SU-DHL-6 (cell line): ENCODE results near the gene TNIK.

Source experiments
- H2AFZ ChIP-seq: fragments of 200-600 bp; sonication (generic); 2 replicates; pipeline ENCODE4 v1.6.1; 2014; ENCODE audit warnings: low read depth, mild to moderate bottlenecking, moderate library complexity, mixed read lengths, antibody characterized with exemption, low read length; ENCODE audit not compliant: severe bottlenecking
- H3F3A ChIP-seq: fragments of 200-600 bp; shearing (Covaris generic); 2 replicates; pipeline ENCODE4 v1.6.0; 2016; ENCODE audit warnings: antibody characterized with exemption, mild to moderate bottlenecking; ENCODE audit not compliant: insufficient read depth
- H3K27ac ChIP-seq: fragments of 200-600 bp; sonication (generic); 2 replicates; pipeline ENCODE4 v1.5.1; 2016; ENCODE audit warnings: low read depth, mild to moderate bottlenecking, low read length, moderate library complexity, mixed read lengths
- H3K27me3 ChIP-seq: fragments of 200-600 bp; sonication (generic), shearing (Covaris generic); 2 replicates; pipeline ENCODE4 v1.6.0; 2014; ENCODE audit warnings: mild to moderate bottlenecking, low read length
- H3K36me3 ChIP-seq: fragments of 200-600 bp; sonication (generic); 2 replicates; pipeline ENCODE4 v1.6.1; 2014; ENCODE audit warnings: mild to moderate bottlenecking, low read length, mixed read lengths
- H3K4me2 ChIP-seq: fragments of 300-600, 200-600 bp; shearing (Covaris generic), sonication (generic); 2 replicates; pipeline ENCODE4 v1.6.0; 2014; ENCODE audit warnings: low read length, low read depth, mild to moderate bottlenecking; ENCODE audit not compliant: poor library complexity, severe bottlenecking
- H3K4me3 ChIP-seq: fragments of 200-600 bp; sonication (generic); 2 replicates; pipeline ENCODE4 v1.5.1; 2014; ENCODE audit warnings: antibody characterized with exemption, low read length, mild to moderate bottlenecking, mixed read lengths; ENCODE audit not compliant: insufficient read depth, poor library complexity, severe bottlenecking
- H3K79me2 ChIP-seq: fragments of 200-600 bp; sonication (generic); 2 replicates; pipeline ENCODE4 v1.6.1; 2014; ENCODE audit warnings: mild to moderate bottlenecking, low read length, moderate library complexity; ENCODE audit not compliant: insufficient read depth
- H3K9ac ChIP-seq: fragments of 200-600 bp; sonication (generic); 2 replicates; pipeline ENCODE4 v1.7.0; 2014; ENCODE audit warnings: mild to moderate bottlenecking, low read length
- H3K9me2 ChIP-seq: fragments of 200-600 bp; sonication (generic); replicated peaks from 2 replicates; pipeline ENCODE4 v1.6.1; 2014; ENCODE audit warnings: low read length; ENCODE audit not compliant: insufficient read depth
- H3K9me3 ChIP-seq: fragments of 200-600 bp; sonication (generic); 2 replicates; pipeline ENCODE4 v1.6.1; 2014; ENCODE audit warnings: low read length, mixed read lengths; ENCODE audit not compliant: insufficient read depth
- H4K20me1 ChIP-seq: fragments of 200-600 bp; sonication (generic); 2 replicates; pipeline ENCODE4 v1.6.1; 2014; ENCODE audit warnings: low read depth, mild to moderate bottlenecking, antibody characterized with exemption, low read length, moderate library complexity, mixed read lengths
- EZH2phosphoT487 ChIP-seq: fragments of 200-600 bp; sonication (generic), shearing (Covaris generic); conservative IDR thresholded peaks from 2 replicates; pipeline ENCODE4 v1.6.1; 2018; ENCODE audit warnings: mild to moderate bottlenecking, antibody characterized with exemption, low read length, moderate library complexity, mixed read lengths
- TF ChIP-seq, protein P1 (sequence below): fragments of 200-600 bp; sonication (generic); IDR thresholded peaks from one replicate; pipeline ENCODE4 v1.5.1; 2017; ENCODE audit warnings: antibody characterized with exemption, mild to moderate bottlenecking, low read length, moderate library complexity; ENCODE audit not compliant: insufficient read depth, poor library complexity, severe bottlenecking

TNIK gene

DNA sequence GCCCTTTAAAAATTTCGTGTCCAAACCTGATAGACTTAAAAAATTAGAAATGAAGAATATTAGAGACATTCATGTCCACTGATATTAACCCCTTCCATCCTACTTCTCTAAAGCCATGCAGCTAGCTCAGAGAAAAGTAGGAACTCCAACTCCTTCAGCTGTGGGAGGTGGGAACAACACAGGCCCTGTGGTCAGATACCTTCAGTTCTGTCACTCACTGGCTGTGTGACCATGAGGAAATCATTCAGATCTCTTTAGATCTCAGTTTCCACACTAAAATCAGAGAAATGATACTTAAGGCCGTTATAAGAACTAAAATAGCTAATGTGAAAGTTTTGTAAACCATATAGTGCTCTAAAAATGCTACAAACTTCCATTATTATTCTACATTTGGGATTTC is 209.8 kb downstream of the TNIK start:
- Histone ChIP-seq H3K27ac (no peak overlapping the region), H3K36me3 (no peaks in the 10 kb centered on the region), H3K9me2 (no peaks in the 10 kb centered on the region), H3K4me2 (no peak overlapping the region), H3F3A (no peaks in the 10 kb centered on the region), H3K9ac (no peak overlapping the region), H4K20me1 (no peaks in the 10 kb centered on the region), H3K9me3 (no peaks in the 10 kb centered on the region), H3K79me2 (no peaks in the 10 kb centered on the region), H3K27me3 (no peaks in the 10 kb centered on the region), H3K4me3 (no peak overlapping the region), H2AFZ (no peak overlapping the region)
- TF ChIP-seq, protein P1, sequence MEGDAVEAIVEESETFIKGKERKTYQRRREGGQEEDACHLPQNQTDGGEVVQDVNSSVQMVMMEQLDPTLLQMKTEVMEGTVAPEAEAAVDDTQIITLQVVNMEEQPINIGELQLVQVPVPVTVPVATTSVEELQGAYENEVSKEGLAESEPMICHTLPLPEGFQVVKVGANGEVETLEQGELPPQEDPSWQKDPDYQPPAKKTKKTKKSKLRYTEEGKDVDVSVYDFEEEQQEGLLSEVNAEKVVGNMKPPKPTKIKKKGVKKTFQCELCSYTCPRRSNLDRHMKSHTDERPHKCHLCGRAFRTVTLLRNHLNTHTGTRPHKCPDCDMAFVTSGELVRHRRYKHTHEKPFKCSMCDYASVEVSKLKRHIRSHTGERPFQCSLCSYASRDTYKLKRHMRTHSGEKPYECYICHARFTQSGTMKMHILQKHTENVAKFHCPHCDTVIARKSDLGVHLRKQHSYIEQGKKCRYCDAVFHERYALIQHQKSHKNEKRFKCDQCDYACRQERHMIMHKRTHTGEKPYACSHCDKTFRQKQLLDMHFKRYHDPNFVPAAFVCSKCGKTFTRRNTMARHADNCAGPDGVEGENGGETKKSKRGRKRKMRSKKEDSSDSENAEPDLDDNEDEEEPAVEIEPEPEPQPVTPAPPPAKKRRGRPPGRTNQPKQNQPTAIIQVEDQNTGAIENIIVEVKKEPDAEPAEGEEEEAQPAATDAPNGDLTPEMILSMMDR, result no peak
- no peak for TF ChIP-seq EZH2phosphoT487

DNA sequence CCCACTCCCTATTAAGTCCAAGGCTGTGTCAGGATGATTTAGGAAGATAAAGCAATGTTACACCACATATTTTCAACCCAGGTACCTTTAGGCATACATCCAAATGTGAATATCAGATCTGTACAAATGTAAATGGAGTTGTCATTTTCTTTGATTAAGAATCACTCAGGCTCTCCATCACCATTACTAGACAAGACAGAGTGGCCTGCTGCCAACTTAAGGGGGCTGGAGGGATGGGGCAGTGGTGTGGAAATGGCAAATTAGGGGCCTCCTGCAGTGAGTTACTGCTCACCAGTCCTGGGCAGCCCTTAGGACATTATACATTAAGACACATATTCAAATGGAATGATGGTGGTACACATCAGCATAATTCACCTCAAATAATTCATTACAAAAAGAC is 211.0 kb downstream of the TNIK start:
- Histone ChIP-seq H4K20me1 (no peaks in the 10 kb centered on the region), H3K4me2 (no peak overlapping the region), H3K9ac (no peak overlapping the region), H3K9me2 (no peaks in the 10 kb centered on the region), H3K79me2 (no peaks in the 10 kb centered on the region), H2AFZ (no peak overlapping the region), H3K4me3 (no peak overlapping the region), H3K36me3 (no peaks in the 10 kb centered on the region), H3K27me3 (no peaks in the 10 kb centered on the region), H3K9me3 (no peaks in the 10 kb centered on the region), H3F3A (no peaks in the 10 kb centered on the region), H3K27ac (no peak overlapping the region)
- TF ChIP-seq, protein P1, result no peak
- no peak for TF ChIP-seq EZH2phosphoT487

DNA sequence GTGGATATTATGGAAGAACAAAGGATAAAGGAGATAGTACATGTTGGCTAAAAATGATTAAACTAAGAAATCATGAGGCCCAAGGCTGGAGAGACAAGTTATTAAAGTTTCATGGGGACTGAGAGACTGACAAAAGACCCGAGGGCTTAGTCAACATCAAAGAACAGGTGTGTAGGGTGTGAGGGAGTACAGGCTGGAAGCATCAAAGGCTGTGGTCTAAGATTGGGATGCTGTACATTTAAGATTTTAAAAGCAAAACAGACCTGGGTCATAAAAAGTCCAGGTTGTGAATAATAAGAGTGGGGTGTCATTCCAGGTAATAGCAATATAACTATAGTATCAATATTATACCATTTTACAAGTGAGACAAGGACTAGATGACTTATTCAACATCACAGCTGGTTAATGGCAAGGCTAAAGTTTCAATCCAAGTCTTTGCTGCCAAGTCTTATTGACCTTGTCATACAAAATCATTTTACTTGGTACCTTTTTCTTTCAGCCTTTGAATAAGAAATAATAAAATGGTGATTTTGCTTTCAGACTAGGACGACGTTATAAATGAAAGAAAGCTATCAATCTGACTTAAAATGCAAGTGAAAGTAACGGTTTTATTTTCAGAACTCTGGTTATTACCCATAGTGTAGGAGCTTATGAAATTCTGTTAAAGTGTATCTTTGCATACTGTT is 211.6 kb downstream of the TNIK start:
- no peaks in the 10 kb centered on the region for H3K79me2 ChIP-seq
- no peak overlapping the region for H3K4me3 ChIP-seq
- H3K9ac ChIP-seq, result no peak overlapping the region

More for the DNA sequence above, 211.6 kb downstream of the TNIK start:
- Histone ChIP-seq H3K27me3 (no peaks in the 10 kb centered on the region), H3F3A (no peaks in the 10 kb centered on the region), H3K36me3 (no peaks in the 10 kb centered on the region), H3K9me3 (no peaks in the 10 kb centered on the region), H3K4me2 (no peak overlapping the region), H2AFZ (no peak overlapping the region), H3K9me2 (no peaks in the 10 kb centered on the region), H4K20me1 (no peaks in the 10 kb centered on the region), H3K27ac (no peak overlapping the region)
- TF ChIP-seq EZH2phosphoT487, result no peak
- TF ChIP-seq, protein P1, result no peak
